ENCODE data around the gene GLG1.

Gene GLG1

GRCh38 chr16:74568961-74569631 is 37.8 kb downstream of the GLG1 start:
- Histone ChIP-seq H3K27me3 (ENCODE audit: insufficient read depth, poor library complexity, severe bottlenecking) (no peaks in the 10 kb centered on the region), H3K27ac (replicated peaks) (no peak overlapping the region), H3K4me3 (replicated peaks; ENCODE audit: insufficient read depth, low read length) (no peak overlapping the region)
- no peak for DNase-seq (ENCODE audit: low read depth in 1 of 2, low spot score in 1 of 2)
- TF ChIP-seq GABPA (IDR thresholded peaks at IDR 0.05; ENCODE audit: low read depth) (no peak), REST (IDR thresholded peaks at IDR 0.05; ENCODE audit: insufficient replicate concordance, low read depth) (no peak), POLR2AphosphoS5 (IDR thresholded peaks at IDR 0.05; ENCODE audit: low read depth) (no peak), SPI1 (IDR thresholded peaks at IDR 0.05; ENCODE audit: borderline replicate concordance, low read depth) (no peak)
- TF ChIP-seq, protein P1, sequence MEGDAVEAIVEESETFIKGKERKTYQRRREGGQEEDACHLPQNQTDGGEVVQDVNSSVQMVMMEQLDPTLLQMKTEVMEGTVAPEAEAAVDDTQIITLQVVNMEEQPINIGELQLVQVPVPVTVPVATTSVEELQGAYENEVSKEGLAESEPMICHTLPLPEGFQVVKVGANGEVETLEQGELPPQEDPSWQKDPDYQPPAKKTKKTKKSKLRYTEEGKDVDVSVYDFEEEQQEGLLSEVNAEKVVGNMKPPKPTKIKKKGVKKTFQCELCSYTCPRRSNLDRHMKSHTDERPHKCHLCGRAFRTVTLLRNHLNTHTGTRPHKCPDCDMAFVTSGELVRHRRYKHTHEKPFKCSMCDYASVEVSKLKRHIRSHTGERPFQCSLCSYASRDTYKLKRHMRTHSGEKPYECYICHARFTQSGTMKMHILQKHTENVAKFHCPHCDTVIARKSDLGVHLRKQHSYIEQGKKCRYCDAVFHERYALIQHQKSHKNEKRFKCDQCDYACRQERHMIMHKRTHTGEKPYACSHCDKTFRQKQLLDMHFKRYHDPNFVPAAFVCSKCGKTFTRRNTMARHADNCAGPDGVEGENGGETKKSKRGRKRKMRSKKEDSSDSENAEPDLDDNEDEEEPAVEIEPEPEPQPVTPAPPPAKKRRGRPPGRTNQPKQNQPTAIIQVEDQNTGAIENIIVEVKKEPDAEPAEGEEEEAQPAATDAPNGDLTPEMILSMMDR (IDR thresholded peaks at IDR 0.05; ENCODE audit: insufficient read depth, low read length) = no peak

DNA sequence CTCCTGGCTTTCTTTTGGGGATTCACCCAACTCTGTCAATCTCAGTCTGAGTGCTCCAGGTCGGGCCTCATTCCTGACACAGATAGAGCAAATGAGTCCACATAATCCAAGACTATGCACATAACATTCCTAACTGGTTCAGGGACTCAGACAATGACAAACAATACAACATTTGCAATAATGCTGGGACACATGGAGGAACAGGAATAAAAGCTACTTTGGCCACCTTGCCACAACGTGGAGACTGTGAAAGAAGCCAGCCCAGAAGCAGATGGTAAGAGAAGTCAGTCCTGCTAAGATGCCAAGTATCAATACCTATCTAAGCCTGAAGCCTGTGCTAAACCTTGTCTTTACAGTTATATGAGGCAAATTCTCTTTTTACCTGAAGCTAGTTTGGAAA is 39.0 kb downstream of the GLG1 start:
- TF ChIP-seq, protein P1 (IDR thresholded peaks at IDR 0.05; ENCODE audit: insufficient read depth, low read length) = no peak
- no peak for TF ChIP-seq GABPA (IDR thresholded peaks at IDR 0.05; ENCODE audit: low read depth)
- TF ChIP-seq REST (IDR thresholded peaks at IDR 0.05; ENCODE audit: insufficient replicate concordance, low read depth) = no peak
- no peak for TF ChIP-seq POLR2AphosphoS5 (IDR thresholded peaks at IDR 0.05; ENCODE audit: low read depth)
- no peak for TF ChIP-seq SPI1 (IDR thresholded peaks at IDR 0.05; ENCODE audit: borderline replicate concordance, low read depth)
- Histone ChIP-seq H3K27me3 (ENCODE audit: insufficient read depth, poor library complexity, severe bottlenecking) (no peaks in the 10 kb centered on the region), H3K27ac (replicated peaks) (no peak overlapping the region), H3K4me3 (replicated peaks; ENCODE audit: insufficient read depth, low read length) (no peak overlapping the region)
- no peak for DNase-seq (ENCODE audit: low read depth in 1 of 2, low spot score in 1 of 2)

DNA sequence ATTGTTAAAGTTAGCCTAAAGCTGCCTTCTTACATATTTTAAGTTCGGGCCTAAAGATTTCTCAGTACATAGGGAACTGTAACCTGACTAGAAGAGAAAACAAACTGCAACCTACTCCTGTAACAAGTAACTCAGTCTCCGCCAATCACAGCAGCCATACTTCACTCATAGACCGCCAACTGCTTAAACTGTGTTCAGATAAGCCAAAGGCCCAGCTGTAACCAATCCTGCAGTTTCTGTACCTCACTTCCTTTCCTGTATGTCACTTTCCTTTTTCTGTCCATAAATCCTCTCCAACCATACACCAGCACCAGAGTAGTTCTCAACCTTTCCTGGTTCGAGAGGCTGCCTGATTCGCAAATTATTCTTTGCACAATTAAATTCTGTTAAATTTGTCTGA is 41.5 kb downstream of the GLG1 start:
- Histone ChIP-seq H3K27me3 (ENCODE audit: insufficient read depth, poor library complexity, severe bottlenecking) (no peaks in the 10 kb centered on the region), H3K4me3 (replicated peaks; ENCODE audit: insufficient read depth, low read length) (no peak overlapping the region), H3K27ac (replicated peaks) (no peak overlapping the region)
- TF ChIP-seq REST (IDR thresholded peaks at IDR 0.05; ENCODE audit: insufficient replicate concordance, low read depth) (no peak), SPI1 (IDR thresholded peaks at IDR 0.05; ENCODE audit: borderline replicate concordance, low read depth) (no peak), GABPA (IDR thresholded peaks at IDR 0.05; ENCODE audit: low read depth) (no peak), POLR2AphosphoS5 (IDR thresholded peaks at IDR 0.05; ENCODE audit: low read depth) (no peak)
- TF ChIP-seq, protein P1 (IDR thresholded peaks at IDR 0.05; ENCODE audit: insufficient read depth, low read length) = no peak
- no peak for DNase-seq (ENCODE audit: low read depth in 1 of 2, low spot score in 1 of 2)
